Colon (tissue), 2 donors: Measurements from ENCODE around the gene PPIP5K2.
"Not testable (repeated sequence)": the region's sequence is repeated elsewhere in the genome, so short reads cannot be mapped to it uniquely, and the experiment has no call there.

Source experiments
- FAIRE-seq: peaks from 2 replicates; lab custom pipeline; 2012; peaks lifted over from hg19 to GRCh38; lab: Jason Lieb, UNC
- donor health status: control.
- donor health status: control.

The PPIP5K2 gene

DNA sequence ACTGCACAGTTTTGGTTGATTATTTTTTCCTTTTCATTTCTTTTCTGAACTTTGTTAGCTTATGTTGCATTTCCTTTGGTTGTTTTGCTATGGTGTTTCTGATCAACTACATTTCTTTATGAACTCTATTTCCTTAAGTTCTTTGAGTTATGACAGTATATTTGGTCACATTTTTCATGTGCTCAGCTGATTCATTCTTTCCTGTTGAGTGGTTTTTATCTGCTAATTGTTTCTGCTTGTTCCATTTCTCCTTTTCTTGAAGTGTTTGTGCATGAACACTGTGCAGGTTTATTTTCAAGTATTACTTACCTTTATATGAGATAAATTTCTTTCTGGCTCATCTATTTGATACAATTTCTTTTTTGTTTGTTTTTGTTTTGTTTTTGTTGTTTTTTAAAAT is 87.6 kb downstream of the PPIP5K2 start:
- FAIRE-seq = no peak

DNA sequence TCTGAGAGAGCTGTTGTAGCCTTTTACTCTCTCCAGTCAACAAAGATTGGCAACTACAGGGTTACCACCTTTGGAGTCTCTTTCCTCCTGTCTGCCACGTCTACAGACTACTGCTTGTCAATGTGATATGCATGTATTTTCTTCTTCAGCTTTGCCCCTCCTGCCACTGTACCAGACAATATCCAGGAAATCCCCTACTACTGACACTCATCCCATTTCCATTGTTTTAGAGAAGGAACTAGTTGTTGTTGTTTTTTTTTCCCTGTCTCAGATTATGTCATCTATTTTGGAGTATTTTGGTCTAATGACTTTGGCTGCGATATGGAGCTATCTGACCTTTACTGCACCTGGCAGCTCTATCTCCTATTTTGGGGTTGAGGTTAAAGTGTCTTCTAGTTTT is 88.4 kb downstream of the PPIP5K2 start:
- FAIRE-seq = no peak

DNA sequence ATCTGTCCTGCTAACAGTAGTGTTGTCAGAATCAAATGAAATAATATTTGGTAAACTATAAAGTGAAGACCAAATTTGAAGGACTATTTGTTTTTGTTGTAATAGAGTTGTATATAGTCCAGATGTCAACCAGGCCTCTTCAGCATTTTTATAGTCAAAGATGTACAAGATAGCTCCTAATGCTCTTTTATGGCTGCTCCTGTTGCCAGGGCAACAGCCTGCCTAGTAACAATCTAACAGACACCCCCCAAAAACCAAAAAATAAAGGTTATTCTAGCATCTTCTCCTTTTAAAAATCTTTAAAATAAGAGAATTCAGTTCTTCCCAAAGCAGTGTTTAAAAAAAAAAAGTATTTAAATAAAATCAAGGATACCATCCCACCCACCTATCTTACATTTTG is 89.0 kb downstream of the PPIP5K2 start:
- no peak for FAIRE-seq

DNA sequence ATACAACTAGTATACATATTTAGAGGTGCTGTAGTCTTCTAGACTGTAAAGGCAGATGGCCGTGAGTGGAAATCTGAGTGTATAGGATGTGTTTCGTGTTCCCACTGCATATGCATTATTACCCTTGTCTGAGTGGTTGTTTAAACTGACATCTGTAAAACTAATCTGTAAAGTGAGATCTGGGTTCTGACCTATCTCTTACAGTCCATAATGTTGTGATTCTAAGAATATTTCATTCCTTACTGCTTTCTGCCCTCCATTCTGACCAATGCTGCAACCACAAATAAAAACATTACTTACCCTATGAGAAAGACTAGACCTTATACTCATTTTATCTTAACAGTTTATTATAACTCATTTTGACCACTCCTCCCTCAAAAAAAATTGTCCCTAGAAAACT is 90.9 kb downstream of the PPIP5K2 start:
- no peak for FAIRE-seq

GRCh38 chr5:103211576-103212561 is 91.8 kb downstream of the PPIP5K2 start:
- no peak for FAIRE-seq

DNA sequence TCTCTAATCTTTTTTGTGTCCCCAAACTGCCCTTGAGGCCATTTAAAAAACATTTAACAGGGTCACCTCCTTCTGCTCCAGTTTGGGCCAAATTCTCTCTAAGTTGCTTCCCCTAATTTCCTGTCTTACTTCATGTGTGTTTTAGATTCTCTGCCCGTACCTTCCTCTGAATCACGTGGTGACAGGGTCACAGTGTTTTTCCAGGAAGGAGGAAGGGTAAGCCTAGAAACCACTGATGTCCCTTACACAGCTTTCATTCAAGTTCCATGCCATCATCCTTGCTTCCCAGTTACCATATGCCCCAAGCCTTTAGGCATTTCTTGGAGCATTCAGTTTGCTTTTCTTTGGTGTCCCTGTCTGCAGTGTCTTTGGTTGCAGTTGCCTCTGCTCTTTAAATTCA is 96.0 kb downstream of the PPIP5K2 start:
- no peak for FAIRE-seq

DNA sequence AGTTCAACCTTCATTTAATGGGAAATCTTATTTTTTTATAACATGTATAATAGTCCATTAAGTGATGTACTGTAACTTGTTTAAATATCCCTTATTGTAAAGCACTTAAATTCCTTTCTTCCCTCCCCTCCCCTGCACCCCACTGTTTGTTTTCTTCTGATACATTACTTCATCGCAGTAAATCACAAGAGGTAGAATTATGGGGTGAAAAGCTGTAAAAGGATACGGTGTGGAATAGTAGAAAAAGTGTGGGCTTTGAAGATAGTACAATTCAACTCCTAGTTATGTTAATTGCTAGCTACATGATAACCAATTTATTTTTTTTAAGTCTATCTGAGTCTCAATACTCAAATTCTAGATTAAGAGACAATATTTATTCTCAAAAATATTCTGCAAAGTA is 96.6 kb downstream of the PPIP5K2 start:
- no peak for FAIRE-seq

- FAIRE-seq = no peak
These were observed 97.0 kb downstream of the PPIP5K2 start for GRCh38 chr5:103217101-103217500.

DNA sequence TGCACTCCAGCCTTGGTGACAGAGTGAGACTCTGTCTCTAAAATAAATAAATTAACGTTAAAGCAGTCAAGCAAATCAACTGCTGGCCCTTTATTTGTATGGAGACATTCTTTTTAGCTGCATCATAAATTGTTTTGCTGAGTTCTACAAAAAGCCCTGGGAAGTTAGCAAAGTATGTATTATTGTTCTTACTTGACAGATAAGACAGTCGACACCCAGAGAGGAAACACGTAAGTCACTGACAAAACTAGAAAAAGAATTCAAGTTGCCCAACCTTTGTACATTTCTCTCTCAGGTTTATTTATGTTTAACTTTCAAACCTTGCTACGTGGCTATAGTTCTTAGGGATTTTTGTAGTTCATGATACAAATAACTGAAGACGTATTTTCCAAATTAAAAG is 98.1 kb downstream of the PPIP5K2 start:
- FAIRE-seq = no peak

GRCh38 chr5:103219074-103219473 is 99.0 kb downstream of the PPIP5K2 start:
- FAIRE-seq = not testable (repeated sequence)

DNA sequence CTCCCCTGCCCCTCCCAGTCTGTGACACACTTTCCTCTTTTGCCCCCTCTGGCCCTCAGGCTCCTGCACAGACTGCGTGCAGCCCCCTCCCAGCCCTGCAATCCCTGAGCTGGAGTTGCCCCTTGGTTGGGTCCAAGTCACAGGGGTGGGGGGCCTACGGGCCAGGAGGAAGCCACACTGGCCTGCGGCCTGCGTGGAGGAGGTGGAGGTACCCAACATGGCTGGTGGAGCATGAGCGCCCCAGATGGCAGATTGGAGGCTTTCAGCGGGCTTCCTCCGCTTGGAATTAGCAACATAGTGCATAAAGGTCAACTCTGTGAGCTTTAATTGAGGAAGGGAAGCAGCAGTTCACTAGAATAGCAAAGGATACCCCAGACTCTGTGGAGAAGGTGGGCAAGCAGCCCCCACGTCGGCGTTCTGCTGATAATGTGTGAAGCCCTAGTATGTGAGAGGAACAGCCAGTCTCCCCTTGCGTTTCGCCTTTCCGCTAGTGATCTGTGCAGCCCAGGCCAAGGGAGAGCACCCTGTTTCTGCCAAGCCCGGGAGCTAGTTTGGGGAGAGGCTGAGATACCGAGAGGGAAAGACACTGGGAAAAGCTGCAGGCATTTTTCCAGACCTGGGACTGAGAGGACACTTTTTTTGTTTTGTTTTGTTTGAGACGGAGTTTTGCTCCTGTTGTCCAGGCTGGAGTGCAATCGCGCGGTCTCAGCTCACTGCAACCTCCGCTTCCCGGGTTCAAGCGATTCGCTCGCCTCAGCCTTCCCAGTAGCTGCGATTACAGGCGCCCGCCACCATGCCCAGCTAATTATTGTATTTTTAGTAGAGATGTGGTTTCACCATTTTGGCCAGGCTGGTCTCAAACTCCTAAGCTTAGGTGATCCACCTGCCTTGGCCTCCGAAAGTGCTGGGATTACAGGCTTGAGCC is 103.2 kb downstream of the PPIP5K2 start:
- FAIRE-seq = no peak

DNA sequence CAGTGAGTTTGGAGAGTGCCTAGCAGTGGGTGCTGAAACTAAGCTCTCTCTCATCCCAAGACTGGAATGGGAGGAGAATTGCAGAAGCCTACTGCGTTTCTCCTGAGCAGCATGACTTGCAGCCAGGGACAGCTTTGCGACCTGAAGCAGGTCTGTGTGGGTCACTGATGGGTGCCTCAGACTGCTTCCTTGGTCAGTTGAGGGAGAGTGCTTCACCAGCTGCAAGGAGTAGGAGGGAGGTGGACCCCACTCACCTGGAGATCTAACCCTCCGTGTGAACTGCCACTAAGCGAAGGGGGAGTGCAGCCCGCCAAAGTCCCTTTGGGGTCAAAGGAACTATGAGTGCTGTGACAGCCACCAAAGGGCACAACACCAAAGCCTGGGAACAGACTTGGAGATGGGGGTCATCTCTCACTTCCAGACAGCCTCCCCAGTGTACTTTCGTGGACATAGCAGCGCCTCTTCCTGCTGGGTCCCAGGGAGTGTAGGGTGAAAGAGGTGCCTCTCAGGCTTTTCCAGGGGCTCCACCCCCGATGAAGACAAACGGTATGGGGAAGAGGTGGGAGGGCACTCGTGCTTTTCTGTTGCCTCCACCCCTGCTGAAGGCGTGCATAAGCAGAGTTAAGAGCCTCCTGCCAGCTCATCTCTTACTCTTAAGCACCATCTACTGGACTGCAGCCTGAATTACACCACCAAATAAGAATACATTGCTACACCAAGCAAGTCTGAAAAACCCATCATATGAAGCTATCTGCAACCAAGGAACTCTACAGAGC is 104.2 kb downstream of the PPIP5K2 start:
- no peak for FAIRE-seq

DNA sequence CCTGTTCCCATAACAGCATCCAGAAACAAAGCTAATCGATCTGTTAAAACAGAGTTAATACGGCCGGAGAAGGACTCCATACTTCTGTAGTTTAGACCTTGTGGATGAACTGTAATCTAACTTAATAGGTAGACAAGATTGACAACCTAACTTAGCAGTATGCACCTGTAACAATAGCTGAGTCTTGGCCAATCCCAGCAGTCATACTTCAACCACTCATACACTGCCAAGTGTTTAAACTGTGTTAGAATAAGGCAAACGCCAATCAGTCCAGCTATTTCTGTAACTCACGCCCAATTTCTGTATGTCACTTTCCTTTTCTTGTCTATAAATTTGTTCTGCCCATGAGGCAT is 104.8 kb downstream of the PPIP5K2 start:
- no peak for FAIRE-seq

DNA sequence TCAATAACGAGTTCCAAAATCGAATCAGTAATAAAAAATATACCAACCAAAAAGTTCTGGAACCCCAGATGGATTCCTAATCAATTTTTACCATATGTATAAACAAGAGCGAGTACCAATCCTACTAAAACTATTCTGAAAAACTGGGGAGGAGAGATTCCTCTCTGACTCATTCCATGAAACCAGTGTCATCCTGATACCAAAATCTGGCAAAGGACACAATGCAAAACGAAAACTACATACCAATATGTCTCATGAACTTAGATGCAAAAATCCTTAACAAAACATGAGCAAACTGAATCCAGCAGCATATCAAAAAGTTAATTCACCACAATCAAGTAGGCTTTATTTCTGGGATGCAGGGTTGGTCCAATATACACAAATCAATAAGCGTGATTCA is 108.0 kb downstream of the PPIP5K2 start:
- no peak for FAIRE-seq

GRCh38 chr5:103228588-103228987 is 108.5 kb downstream of the PPIP5K2 start:
- FAIRE-seq = no peak

DNA sequence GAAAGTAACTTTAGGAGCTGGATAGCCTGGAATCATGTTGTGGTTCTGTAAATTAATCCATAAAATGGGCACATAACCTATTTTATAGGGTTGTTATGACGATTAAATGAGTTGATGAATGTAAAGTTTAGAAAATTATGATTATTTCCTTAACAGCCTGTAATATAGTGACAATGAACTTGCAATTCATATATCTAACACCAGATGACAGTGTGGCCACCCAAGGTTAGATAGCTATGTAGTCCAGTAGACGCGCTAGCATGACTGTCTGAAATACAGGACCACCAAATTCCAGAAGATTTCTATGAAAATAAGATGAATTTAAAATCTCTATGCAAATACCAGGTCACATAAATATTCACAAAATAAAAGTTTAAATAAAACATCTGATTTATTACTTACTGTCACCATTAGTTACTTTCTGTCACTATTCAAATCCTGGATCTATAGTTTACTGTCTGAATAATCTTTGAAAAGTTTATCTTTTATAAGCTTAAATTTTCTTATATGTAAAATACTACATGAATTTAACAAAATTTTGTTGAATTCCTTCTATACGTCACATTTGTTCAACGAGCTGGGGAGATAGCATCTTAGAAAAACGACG is 112.4 kb downstream of the PPIP5K2 start:
- FAIRE-seq = peak; percentile 68

DNA sequence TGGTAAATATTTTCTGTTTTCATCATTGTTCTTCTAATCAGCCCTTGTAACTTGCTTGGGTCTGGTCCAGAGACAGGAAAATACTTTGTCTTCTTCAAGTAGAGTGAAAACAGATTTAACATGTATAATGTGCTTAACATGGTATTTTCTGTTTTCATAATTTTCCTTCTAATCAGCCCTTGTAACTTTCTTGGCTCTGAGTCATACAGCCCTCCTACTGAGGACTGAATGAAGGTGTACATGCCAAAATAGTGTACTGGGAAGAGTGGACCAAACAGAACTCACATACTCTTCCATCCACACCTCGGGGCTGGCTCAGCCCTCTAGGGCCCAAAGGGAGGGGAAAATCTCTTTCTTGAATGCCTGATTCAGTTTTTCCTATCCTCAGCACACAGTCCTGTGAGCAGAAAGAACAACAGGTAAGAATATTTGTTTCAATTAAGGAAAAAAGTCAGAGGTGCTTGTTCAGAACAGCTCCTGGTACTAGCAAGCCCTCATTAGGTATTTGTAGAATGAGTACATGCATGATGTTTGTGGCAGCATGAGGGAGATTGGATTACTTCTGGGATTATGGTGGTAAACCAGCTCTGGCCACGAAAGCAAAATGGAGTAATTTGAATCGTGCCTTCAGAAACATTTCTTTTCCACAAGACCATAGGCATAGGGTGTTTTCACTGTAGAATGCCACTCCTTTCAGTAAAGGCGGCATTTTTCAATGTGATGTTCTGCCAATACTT is 114.3 kb downstream of the PPIP5K2 start:
- no peak for FAIRE-seq

DNA sequence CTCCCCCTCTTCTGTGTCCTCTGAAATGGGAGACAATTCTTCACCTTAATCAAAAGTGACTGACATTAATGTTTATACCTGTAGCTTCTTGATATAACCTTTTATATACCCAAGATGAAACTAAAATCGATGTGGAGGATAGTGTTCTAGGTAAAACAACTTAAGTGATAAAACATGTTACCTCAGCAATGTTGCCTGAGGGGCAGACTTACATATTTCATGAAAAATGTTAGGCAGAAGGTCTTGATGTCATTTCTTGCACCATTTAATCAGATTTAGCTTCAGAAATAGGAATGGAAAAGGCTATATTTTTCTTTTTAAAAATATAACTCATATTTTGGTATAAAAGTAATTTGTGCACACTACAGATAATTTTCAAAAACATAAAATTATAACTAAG is 115.8 kb downstream of the PPIP5K2 start:
- peak; percentile 41 for FAIRE-seq

- FAIRE-seq = peak; percentile 92
These were observed 117.7 kb downstream of the PPIP5K2 start for GRCh38 chr5:103237778-103238177.

DNA sequence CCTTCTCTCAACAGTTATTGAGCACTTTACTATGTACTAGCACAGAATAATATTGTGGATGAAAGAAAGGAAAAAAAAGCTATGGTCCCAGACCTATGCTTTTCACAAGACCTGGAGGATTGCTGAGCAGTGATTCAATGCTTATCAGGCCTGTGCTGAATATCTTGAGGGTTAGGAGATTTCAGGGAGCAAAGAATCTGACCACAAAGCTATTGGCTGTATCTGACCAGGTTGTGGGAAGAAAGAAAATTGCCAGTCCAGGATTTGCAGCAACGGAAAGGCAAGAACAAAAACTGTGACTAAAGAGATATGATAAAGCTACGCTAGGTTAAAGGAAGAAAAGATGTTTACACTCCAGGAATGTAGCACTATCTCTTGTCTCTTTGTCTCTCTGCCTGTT is 123.6 kb downstream of the PPIP5K2 start:
- FAIRE-seq = no peak

DNA sequence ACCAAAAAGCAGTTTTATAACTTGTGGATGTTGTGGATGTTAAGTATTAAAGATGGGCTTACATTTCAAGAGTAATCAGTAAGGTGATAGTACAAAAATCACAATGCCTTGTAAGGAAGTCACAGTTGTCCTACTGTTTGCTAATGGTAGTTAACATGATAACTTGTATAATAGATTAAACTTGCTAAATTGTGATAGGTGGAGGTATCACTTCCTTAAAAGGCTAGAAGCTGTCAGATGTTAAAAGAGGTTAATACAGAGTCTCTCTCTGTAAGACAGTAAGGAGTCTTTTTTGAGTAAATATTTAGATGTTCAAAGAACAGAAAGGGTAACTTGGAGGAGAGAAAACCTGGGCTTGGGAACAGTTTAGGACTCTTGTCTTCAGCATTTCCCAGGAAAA is 124.3 kb downstream of the PPIP5K2 start:
- no peak for FAIRE-seq
